Heart right ventricle (tissue), 16 donors: ENCODE results near the gene ZNF827. TPM values are rescaled to one million over a fixed set of nuclear protein-coding genes. Genes with fewer than 3 reads are reported as not detected.

Source experiments
- ATAC-seq, 8 donors: fragments of 200-7000 bp; cut with Tn5 transposase; one replicate each; pipeline ENCODE4 v1.9.1; 2020; ENCODE audit warnings: mild to moderate bottlenecking in 8 of 8, moderate library complexity in 8 of 8, moderate number of reproducible peaks in 1 of 8
- DNase-seq, 2 donors: peaks; one replicate each; pipeline ENCODE4 v3.0.0-alpha.2; 2020
- H3K27ac ChIP-seq, 10 donors: fragments of 200-600 bp; sonication (generic) in 2 of 10; one replicate each; pipeline versions ENCODE4 v1.5.0 to v1.8.0; 2020 to 2022; ENCODE audit warnings: mild to moderate bottlenecking in 3 of 10
- H3K27me3 ChIP-seq, 7 donors: fragments of 200-600 bp; one replicate each; pipeline ENCODE4 v1.8.0; 2021 to 2022; ENCODE audit warnings: mild to moderate bottlenecking in 2 of 7
- H3K36me3 ChIP-seq, 9 donors: fragments of 200-600 bp; sonication (generic) in 1 of 9; one replicate each; pipeline versions ENCODE4 v1.5.0 to v1.8.0; 2020 to 2022; ENCODE audit warnings: mild to moderate bottlenecking in 2 of 9
- H3K4me1 ChIP-seq, 9 donors: fragments of 200-600 bp; sonication (generic) in 1 of 9; one replicate each; pipeline versions ENCODE4 v1.5.0 to v1.8.0; 2020 to 2022; ENCODE audit warnings: mild to moderate bottlenecking in 4 of 9
- H3K4me3 ChIP-seq, 10 donors: fragments of 200-600 bp; sonication (generic) in 2 of 10; one replicate each; pipeline versions ENCODE4 v1.5.0 to v1.8.0; 2020 to 2022; ENCODE audit warnings: mild to moderate bottlenecking in 7 of 10, moderate library complexity in 2 of 10
- H3K9me3 ChIP-seq, 11 donors: fragments of 200-600 bp in 10 of 11; sonication (generic) in 2 of 11; one replicate each; pipeline versions ENCODE4 v1.5.0 to v1.8.0; 2013 to 2022; ENCODE audit warnings: mild to moderate bottlenecking in 2 of 11, control low read depth in 1 of 11, moderate library complexity in 1 of 11
- WGBS, 2 donors: extraction: QIAGEN DNeasy Blood & Tissue Kit; methylation state at CpG; one replicate each; pipeline ENCODE4 v1.1.7; 2013; ENCODE audit warnings: inconsistent platforms in 1 of 2; 5-methylcytosine and 5-hydroxymethylcytosine counted together
- intact Hi-C, 10 donors: fragments of 100-400 bp; cut with DNase I; formaldehyde crosslinking; loops; one replicate each; pipeline versions ENCODE4 v1.11.1 to v1.14.2; 2022
- polyA plus RNA-seq, 2 donors: library from polyadenylated mRNA; stranded (reverse); fragments of 200-250 nt; gene quantifications; one replicate each; pipeline ENCODE4 v1.2.3, GENCODE V29; 2013
- total RNA-seq, 10 donors: library from RNA; stranded (reverse); fragmentation: NEBNext Ultra II Directional in 3 of 10; extraction: Animal tissue kit (Norgen Biotek cat#: 25700) in 3 of 10; gene quantifications; one replicate each; pipeline versions ENCODE4 v1.2.1 to v1.2.4, GENCODE V29; 2021 to 2023
- TF ChIP-seq, protein P1 (sequence below), 9 donors: fragments of 200-600 bp; sonication (generic) in 2 of 9; IDR thresholded peaks; one replicate each; pipeline versions ENCODE4 v1.5.0 to v1.8.0; 2021 to 2022; ENCODE audit warnings: antibody characterized with exemption in 9 of 9, mild to moderate bottlenecking in 5 of 9, moderate library complexity in 1 of 9
- donor health status: Arrhythmogenic right ventricular cardiomyopathy.
- donor health status: ischemic (EF 13 %, LVEDD 7.1; RV severe dilation, severe dysfunction).
- donor health status: healthy with polysubstance abuse.
- donor health status: DM: no; HTN: yes; CAD: no.
- donor health status: DM: no; HTN: no; CAD: no.
- donor health status: ischemic (EF 25% LVEDD 6.9; RV normal size, moderate dysfunction).
- donor health status: ischemic (EF 25% LVEDD 5.7; RV mildly dilated, moderate dysfunction).
- donor health status: healthy.
- donor health status: DM: yes; HTN: yes; CAD: no.
- donor health status: Ischemic cardiomyopathy.
- donor health status: ischemic (EF 35%, LVEDD 5.7; RV mildly dilated, moderate dysfunction).
- donor health status: nonischemic (EF 11% LVEDD 7.7; RV severe dilation, severe dysfunction).
- donor health status: DM: yes; HTN: yes; CAD: no.
- donor health status: PGD.
- donor health status: ischemic (EF 29% LVEDD 5.4; RV normal size, mild dysfunction).
- donor health status: nonischemic (EF 23%, LVEDD 6.1; RV moderate dilation, normal function).

The ZNF827 gene
- total and polyA plus RNA-seq, 12 donors = 3.8 to 33.9 (median 19.3) TPM

DNA sequence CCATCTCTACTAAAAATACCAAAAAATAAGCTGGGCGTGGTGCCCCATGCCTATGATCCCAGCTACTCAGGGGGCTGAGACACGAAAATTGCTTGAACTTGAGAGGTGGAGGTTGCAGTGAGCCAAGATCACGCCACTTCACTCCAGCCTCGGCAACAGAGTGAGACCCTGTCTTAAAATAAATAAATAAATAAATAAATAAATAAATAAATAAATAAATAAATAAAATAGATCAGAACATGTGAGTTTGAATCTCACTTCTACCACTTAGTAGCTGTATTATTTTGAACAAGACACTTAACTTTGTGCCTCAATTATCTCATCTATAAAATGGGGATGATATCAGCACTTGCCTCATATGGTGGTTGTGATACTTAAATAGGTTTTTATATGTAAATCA is 168.5 kb downstream of the ZNF827 start:
- no peak for DNase-seq
- no peak for ATAC-seq
- 94 to 96% methylated on average over 4 of the region's 4 CpGs for WGBS, 2 donors
- Histone ChIP-seq H3K27me3 (no peaks in the 10 kb centered on the region), H3K9me3 (peaks cover 0 to 11% (median 0%) of the 10 kb centered on the region in 11 donors), H3K36me3 (peaks cover 0 to 48% (median 9%) of the 10 kb centered on the region in 9 donors), H3K4me3 (no peak overlapping the region), H3K27ac (no peak overlapping the region), H3K4me1 (peaks cover 0 to 17% (median 0%) of the 10 kb centered on the region in 9 donors)
- TF ChIP-seq, protein P1, sequence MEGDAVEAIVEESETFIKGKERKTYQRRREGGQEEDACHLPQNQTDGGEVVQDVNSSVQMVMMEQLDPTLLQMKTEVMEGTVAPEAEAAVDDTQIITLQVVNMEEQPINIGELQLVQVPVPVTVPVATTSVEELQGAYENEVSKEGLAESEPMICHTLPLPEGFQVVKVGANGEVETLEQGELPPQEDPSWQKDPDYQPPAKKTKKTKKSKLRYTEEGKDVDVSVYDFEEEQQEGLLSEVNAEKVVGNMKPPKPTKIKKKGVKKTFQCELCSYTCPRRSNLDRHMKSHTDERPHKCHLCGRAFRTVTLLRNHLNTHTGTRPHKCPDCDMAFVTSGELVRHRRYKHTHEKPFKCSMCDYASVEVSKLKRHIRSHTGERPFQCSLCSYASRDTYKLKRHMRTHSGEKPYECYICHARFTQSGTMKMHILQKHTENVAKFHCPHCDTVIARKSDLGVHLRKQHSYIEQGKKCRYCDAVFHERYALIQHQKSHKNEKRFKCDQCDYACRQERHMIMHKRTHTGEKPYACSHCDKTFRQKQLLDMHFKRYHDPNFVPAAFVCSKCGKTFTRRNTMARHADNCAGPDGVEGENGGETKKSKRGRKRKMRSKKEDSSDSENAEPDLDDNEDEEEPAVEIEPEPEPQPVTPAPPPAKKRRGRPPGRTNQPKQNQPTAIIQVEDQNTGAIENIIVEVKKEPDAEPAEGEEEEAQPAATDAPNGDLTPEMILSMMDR (IDR thresholded peaks at IDR 0.05) = no peak
- intact Hi-C loops = no loop called here

DNA sequence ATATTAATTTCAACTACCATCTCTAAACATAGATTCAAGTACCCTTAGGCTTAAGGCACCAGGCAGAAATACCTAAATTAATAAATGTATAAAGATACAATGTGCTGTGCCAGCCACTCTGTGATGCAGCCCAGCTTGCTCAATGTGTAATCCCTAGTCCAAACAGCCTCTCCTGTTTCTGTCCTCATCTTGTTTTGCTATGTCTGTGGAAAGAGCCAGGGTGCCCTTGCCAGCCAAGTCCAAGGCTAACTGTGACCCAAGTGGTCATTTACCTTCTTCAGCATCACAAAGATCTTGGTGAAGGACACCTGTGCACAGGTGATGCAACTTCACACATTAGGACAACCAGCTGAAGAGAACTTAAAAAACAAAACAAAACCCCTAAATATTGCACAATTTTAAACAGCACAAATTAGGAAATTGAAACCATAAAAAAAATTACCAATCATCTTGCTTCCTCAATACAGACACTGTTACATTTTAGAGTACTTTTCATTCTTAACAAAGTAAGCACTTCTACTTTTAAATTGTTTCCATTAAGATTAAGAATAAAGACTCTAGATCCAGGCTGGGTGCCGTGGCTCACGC is 169.1 kb downstream of the ZNF827 start:
- TF ChIP-seq, protein P1 (IDR thresholded peaks at IDR 0.05) = no peak
- no peak overlapping the region for H3K27ac ChIP-seq
- peaks cover 0 to 11% (median 0%) of the 10 kb centered on the region in 11 donors for H3K9me3 ChIP-seq
- peaks cover 0 to 14% (median 0%) of the 10 kb centered on the region in 9 donors for H3K4me1 ChIP-seq
- intact Hi-C loops = loop anchor here in 1 of 10 donors (10.0 kb wide), 1 partner anchor 125 kb away; no protein-coding TSS in a partner anchor
- ATAC-seq = no peak
- no peak overlapping the region for H3K4me3 ChIP-seq
- 87 to 97% methylated on average over 2 of the region's 2 CpGs for WGBS, 2 donors
- peaks cover 0 to 48% (median 10%) of the 10 kb centered on the region in 9 donors for H3K36me3 ChIP-seq
- DNase-seq = no peak
- no peaks in the 10 kb centered on the region for H3K27me3 ChIP-seq

DNA sequence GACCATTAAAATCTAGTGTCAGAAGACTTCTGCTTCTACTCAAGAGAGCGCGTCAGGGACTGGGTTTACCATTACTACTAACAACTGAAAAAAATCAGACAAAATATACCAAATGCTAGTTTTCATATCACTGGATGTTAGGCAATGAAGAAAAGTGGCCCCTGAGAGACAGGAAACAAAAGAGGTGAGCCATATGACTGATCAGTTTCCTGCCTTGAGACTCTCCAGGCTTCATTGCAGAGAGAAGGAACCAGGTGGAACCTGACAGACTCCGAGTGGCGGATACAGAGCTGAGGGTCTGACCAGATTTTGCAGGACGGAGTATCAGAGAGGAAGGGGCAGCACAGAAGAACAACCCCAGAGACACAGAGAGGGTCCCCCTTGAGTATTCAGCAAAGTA is 172.3 kb downstream of the ZNF827 start:
- ATAC-seq (no peak), DNase-seq (no peak)
- Histone ChIP-seq H3K27me3 (no peaks in the 10 kb centered on the region), H3K4me3 (no peak overlapping the region), H3K9me3 (peaks cover 0 to 11% (median 0%) of the 10 kb centered on the region in 11 donors), H3K36me3 (peaks cover 0 to 53% (median 12%) of the 10 kb centered on the region in 9 donors), H3K27ac (no peak overlapping the region), H3K4me1 (peaks cover 0 to 6% (median 0%) of the 10 kb centered on the region in 9 donors)
- 95 to 100% methylated on average over 5 of the region's 5 CpGs for WGBS, 2 donors
- TF ChIP-seq, protein P1 (IDR thresholded peaks at IDR 0.05) = no peak
- intact Hi-C loops = loop anchor here in 1 of 10 donors (10.0 kb wide), 1 partner anchor 121 kb away; no protein-coding TSS in a partner anchor

DNA sequence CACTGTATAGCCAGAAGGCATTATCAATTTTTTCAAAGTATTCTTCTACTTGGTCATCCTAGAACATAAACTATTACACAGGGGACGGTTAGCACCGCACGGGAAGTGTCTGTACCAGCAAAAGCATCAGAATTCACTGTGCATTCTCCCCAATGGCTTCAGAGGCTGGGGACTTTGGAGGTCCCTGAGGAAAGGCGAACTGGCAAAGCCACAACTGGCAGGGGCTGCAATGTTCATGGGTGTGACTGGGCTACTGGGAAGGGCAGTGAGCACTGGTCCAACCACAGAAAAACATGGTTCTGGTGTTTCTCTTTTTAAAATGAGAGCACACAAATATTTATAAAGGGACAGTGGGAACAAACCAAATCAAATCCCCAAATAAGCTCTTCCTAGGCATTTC is 175.2 kb downstream of the ZNF827 start:
- WGBS, 2 donors = 79 to 85% methylated on average over 4 of the region's 4 CpGs
- Histone ChIP-seq H3K4me3 (no peak overlapping the region), H3K36me3 (peaks cover 0 to 73% (median 20%) of the 10 kb centered on the region in 9 donors), H3K27me3 (no peaks in the 10 kb centered on the region), H3K4me1 (peaks cover 0 to 5% (median 0%) of the 10 kb centered on the region in 9 donors), H3K27ac (no peak overlapping the region), H3K9me3 (peaks cover 0 to 11% (median 0%) of the 10 kb centered on the region in 11 donors)
- DNase-seq (no peak), ATAC-seq (no peak)
- TF ChIP-seq, protein P1 (IDR thresholded peaks at IDR 0.05) = no peak
- intact Hi-C loops = loop anchor here in 1 of 10 donors (10.0 kb wide), 1 partner anchor 119 kb away; no protein-coding TSS in a partner anchor
